Colonic mucosa (tissue), 4 donors: Measurements from ENCODE around the gene GSK3A. TPM values are rescaled to one million over a fixed set of nuclear protein-coding genes. Genes with fewer than 3 reads are reported as not detected.

ENCODE experiments used
- DNase-seq: peaks from one replicate; pipeline ENCODE4 v3.0.0-alpha.2; 2020
- H3K27ac ChIP-seq: fragments of 200-600 bp; one replicate; pipeline ENCODE4 v1.8.0; 2021
- H3K27me3 ChIP-seq: fragments of 200-600 bp; one replicate; pipeline ENCODE4 v1.8.0; 2021
- H3K36me3 ChIP-seq: fragments of 200-600 bp; one replicate; pipeline ENCODE4 v1.8.0; 2021
- H3K4me1 ChIP-seq: fragments of 200-600 bp; one replicate; pipeline ENCODE4 v1.8.0; 2021; ENCODE audit warnings: mild to moderate bottlenecking
- H3K4me3 ChIP-seq: fragments of 200-600 bp; one replicate; pipeline ENCODE4 v1.8.0; 2021
- H3K9ac ChIP-seq, 2 donors: one replicate each; pipeline ENCODE4 v1.7.0; 2013; ENCODE audit warnings: control low read depth in 2 of 2, low read depth in 2 of 2, low read length in 2 of 2
- H3K9me3 ChIP-seq: fragments of 200-600 bp; one replicate; pipeline ENCODE4 v1.8.0; 2021
- intact Hi-C: fragments of 100-400 bp; cut with DNase I; formaldehyde crosslinking; loops from one replicate; pipeline ENCODE4 v1.14.1; 2022
- total RNA-seq, 2 donors: library from RNA; stranded (reverse); fragmentation: NEBNext Ultra II Directional in 1 of 2; extraction: Animal tissue kit (Norgen Biotek cat#: 25700) in 1 of 2; gene quantifications; one replicate each; pipeline ENCODE4 v1.2.1, GENCODE V29; 2021
- TF ChIP-seq, protein P1 (sequence below): fragments of 200-600 bp; IDR thresholded peaks from one replicate; pipeline ENCODE4 v1.8.0; 2022; ENCODE audit warnings: antibody characterized with exemption, mild to moderate bottlenecking
- donor health status: healthy.
- donor health status: DM: no; HTN: no; CAD: no.
- donor health status: DM: no; HTN: no; CAD: no.

The GSK3A gene
- total RNA-seq, 2 donors from 2014 or later, result 47.8 to 51.8 TPM

DNA sequence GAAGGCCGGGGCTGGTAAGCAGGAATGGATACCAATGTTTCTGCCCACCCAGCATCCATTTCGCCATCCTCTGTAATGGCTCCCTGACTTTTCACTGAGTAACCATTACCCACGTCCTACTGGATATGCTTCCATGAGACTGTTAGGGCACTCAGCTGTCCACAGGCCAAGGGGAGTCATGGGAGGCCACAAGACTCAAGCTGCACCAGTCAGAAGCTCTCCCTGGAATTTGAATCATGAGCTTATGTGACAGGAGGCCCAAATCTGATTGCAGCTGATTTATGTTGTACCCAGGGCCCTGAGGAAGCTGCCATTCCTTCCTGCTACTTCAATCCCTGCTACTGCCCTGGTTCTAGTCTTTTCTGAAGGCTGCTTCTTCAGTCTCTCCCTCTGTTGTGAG lies 53.3 kb downstream of the GSK3A start:
- no peak overlapping the region for H3K9ac ChIP-seq
- TF ChIP-seq, protein P1, sequence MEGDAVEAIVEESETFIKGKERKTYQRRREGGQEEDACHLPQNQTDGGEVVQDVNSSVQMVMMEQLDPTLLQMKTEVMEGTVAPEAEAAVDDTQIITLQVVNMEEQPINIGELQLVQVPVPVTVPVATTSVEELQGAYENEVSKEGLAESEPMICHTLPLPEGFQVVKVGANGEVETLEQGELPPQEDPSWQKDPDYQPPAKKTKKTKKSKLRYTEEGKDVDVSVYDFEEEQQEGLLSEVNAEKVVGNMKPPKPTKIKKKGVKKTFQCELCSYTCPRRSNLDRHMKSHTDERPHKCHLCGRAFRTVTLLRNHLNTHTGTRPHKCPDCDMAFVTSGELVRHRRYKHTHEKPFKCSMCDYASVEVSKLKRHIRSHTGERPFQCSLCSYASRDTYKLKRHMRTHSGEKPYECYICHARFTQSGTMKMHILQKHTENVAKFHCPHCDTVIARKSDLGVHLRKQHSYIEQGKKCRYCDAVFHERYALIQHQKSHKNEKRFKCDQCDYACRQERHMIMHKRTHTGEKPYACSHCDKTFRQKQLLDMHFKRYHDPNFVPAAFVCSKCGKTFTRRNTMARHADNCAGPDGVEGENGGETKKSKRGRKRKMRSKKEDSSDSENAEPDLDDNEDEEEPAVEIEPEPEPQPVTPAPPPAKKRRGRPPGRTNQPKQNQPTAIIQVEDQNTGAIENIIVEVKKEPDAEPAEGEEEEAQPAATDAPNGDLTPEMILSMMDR, result no peak
- H3K27me3 ChIP-seq, result no peaks in the 10 kb centered on the region
- H3K27ac ChIP-seq, result no peak overlapping the region
- DNase-seq, result no peak
- H3K9me3 ChIP-seq, result no peaks in the 10 kb centered on the region
- H3K4me3 ChIP-seq, result no peak overlapping the region
- H3K4me1 ChIP-seq, result peaks cover 10% of the 10 kb centered on the region
- intact Hi-C loops, result no loop called here
- H3K36me3 ChIP-seq, result no peaks in the 10 kb centered on the region

DNA sequence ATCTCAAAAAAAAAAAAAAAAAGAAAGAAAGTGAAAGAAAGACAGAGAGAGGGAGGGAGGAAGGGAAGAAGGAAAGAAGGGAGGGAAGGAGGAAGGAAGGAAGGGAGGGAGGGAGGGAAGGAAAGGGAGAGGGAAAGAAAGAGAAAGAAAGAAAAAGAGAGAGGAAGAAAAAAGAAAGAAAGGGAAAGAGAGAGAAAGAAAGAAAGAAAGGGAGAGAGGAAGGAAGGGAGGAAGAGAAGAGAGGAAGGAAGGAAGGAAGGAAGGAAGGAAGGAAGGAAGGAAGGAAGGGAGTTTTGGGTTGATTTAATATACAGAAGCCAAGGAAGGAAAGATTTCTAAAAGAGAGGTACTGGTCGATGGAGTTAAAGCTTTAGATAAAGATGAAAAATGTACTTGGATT lies 53.7 kb downstream of the GSK3A start:
- Histone ChIP-seq H3K4me3 (no peak overlapping the region), H3K9me3 (no peaks in the 10 kb centered on the region), H3K27me3 (no peaks in the 10 kb centered on the region), H3K4me1 (peaks cover 10% of the 10 kb centered on the region), H3K36me3 (no peaks in the 10 kb centered on the region), H3K27ac (no peak overlapping the region), H3K9ac (no peak overlapping the region)
- no peak for DNase-seq
- TF ChIP-seq, protein P1, result no peak
- intact Hi-C loops, result no loop called here

DNA sequence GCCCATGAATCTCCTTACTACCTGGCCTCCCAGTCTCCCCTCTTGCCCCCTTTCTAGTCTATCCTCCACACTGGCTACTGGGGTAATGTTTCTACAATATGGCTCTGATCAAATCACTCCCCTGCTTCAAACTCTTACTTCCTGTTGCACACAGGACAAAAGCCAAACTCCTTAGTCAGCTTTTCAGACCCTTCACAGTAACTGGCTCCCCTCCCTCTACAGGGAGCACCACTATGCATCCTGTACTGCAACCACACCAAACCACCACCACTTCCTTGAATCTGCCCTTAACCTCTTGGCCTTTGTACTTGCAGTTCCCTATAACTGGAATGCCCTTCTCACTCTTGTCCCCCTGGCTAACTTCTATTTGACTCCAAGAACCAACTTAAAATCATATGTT lies 57.1 kb downstream of the GSK3A start:
- intact Hi-C loops, result no loop called here
- Histone ChIP-seq H3K27me3 (no peaks in the 10 kb centered on the region), H3K9me3 (no peaks in the 10 kb centered on the region), H3K4me3 (no peak overlapping the region), H3K27ac (no peak overlapping the region), H3K4me1 (peaks cover 4% of the 10 kb centered on the region), H3K36me3 (no peaks in the 10 kb centered on the region), H3K9ac (no peak overlapping the region)
- TF ChIP-seq, protein P1, result no peak
- DNase-seq, result no peak

DNA sequence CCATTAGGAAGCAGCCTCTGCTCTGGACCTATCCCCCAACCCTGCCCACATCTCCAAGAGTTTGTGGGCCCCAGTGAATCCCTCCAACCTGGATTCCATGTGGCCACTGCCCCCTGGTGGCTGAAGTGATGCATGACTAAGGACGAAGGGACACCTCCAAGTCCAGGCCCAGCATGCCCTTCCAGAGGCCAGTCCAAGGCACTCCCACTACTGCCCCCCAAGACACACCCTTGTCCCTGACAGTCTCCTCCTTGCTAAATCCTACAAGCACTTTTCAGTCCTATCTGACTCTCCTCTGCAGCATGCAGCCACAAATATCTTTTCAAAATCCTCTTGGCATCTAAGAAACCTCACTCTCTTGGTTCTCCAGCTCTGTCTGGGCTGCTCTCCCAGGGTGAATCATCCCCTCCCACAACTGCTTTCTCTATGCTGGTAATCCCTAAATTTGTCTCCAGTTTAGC lies 58.0 kb downstream of the GSK3A start:
- DNase-seq, result peak; percentile 79
- TF ChIP-seq, protein P1, result peak; percentile 91
- intact Hi-C loops, result no loop called here
- Histone ChIP-seq H3K4me3 (no peak overlapping the region), H3K27ac (no peak overlapping the region), H3K4me1 (peaks cover 4% of the 10 kb centered on the region), H3K36me3 (no peaks in the 10 kb centered on the region), H3K9me3 (no peaks in the 10 kb centered on the region), H3K27me3 (peaks cover 4% of the 10 kb centered on the region), H3K9ac (peak overlapping the region in 1 of 2 donors; percentile 46)

Other genes starting within 250 kb of the GSK3A start
- gene ATP1A3, start 248.4 kb downstream of the GSK3A start, total RNA-seq, result 1 to 10 TPM in 1 of 2 donors, under 1 TPM in 1; 0.35 to 1.9 TPM
- gene GRIK5, start 172.4 kb downstream of the GSK3A start, total RNA-seq, result 1 to 10 TPM in 1 of 2 donors, under 1 TPM in 1; 0.62 to 2.3 TPM
- gene ZNF574, start 166.4 kb downstream of the GSK3A start, total RNA-seq, result 10 to 100 TPM; 14.7 to 15.9 TPM
- gene POU2F2, start 110.2 kb downstream of the GSK3A start, total RNA-seq, result 1 to 10 TPM; 2.1 to 4.0 TPM
- gene DEDD2, start 24.9 kb downstream of the GSK3A start, total RNA-seq, result 10 to 100 TPM; 27.0 to 33.8 TPM
- gene ZNF526, start 22.3 kb downstream of the GSK3A start, total RNA-seq, result 10 to 100 TPM in 1 of 2 donors, 1 to 10 TPM in 1; 9.3 to 12.8 TPM
- gene ERF, start 12.5 kb upstream of the GSK3A start, total RNA-seq, result 10 to 100 TPM; 46.7 to 57.3 TPM
- 10 to 100 TPM; 47.8 to 54.6 TPM for gene CIC, start 26.6 kb upstream of the GSK3A start, total RNA-seq
- gene PRR19, start 59.5 kb upstream of the GSK3A start, total RNA-seq, result 1 to 10 TPM in 1 of 2 donors, under 1 TPM in 1; 0.32 to 1.0 TPM
- gene PAFAH1B3, start 60.0 kb upstream of the GSK3A start, total RNA-seq, result 10 to 100 TPM; 42.5 to 53.0 TPM
- gene TMEM145, start 70.7 kb upstream of the GSK3A start, total RNA-seq, result under 1 TPM; 0.24 to 0.94 TPM
- 10 to 100 TPM; 13.4 to 16.5 TPM for gene MEGF8, start 83.0 kb upstream of the GSK3A start, total RNA-seq
- 1 to 10 TPM; 4.7 to 5.5 TPM for gene CNFN, start 147.7 kb upstream of the GSK3A start, total RNA-seq
- gene LIPE, start 184.8 kb upstream of the GSK3A start, total RNA-seq, result 10 to 100 TPM in 1 of 2 donors, 1 to 10 TPM in 1; 9.6 to 16.0 TPM
- not detected for gene CXCL17, start 200.3 kb upstream of the GSK3A start, total RNA-seq